ENCODE measurements around the gene OTOS.

DNA sequence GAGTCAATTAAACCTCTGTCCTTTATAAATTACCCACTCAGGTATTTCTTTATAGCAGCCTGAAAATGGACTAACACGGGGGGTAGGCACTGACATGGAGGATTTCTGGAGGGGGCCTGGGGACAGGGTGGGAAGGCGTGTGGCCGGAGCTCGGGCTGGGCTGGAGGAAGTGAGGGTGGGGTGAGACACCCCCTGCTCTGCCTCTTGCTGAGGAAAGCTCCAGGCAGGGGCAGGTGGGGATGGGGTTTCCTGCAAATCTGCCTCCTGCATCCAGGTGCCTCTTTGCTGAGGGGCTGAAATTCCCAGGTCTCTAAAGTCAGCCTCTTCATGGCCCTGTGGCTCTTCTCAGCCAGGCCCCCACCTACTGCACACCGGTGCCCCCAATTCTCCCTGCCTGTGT lies 25.7 kb upstream of the OTOS start:
- no peak for TF ChIP-seq POLR2AphosphoS5 (IDR thresholded peaks at IDR 0.05)
- TF ChIP-seq, protein P1, sequence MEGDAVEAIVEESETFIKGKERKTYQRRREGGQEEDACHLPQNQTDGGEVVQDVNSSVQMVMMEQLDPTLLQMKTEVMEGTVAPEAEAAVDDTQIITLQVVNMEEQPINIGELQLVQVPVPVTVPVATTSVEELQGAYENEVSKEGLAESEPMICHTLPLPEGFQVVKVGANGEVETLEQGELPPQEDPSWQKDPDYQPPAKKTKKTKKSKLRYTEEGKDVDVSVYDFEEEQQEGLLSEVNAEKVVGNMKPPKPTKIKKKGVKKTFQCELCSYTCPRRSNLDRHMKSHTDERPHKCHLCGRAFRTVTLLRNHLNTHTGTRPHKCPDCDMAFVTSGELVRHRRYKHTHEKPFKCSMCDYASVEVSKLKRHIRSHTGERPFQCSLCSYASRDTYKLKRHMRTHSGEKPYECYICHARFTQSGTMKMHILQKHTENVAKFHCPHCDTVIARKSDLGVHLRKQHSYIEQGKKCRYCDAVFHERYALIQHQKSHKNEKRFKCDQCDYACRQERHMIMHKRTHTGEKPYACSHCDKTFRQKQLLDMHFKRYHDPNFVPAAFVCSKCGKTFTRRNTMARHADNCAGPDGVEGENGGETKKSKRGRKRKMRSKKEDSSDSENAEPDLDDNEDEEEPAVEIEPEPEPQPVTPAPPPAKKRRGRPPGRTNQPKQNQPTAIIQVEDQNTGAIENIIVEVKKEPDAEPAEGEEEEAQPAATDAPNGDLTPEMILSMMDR (IDR thresholded peaks at IDR 0.05; ENCODE audit: poor library complexity, severe bottlenecking): no peak
- TF ChIP-seq EZH2 (IDR thresholded peaks at IDR 0.05; ENCODE audit: borderline replicate concordance, insufficient read depth, low read length, poor library complexity, severe bottlenecking): no peak
- TF ChIP-seq SMC3 (conservative IDR thresholded peaks at IDR 0.05; ENCODE audit: poor library complexity): no peak
- TF ChIP-seq, protein P2, sequence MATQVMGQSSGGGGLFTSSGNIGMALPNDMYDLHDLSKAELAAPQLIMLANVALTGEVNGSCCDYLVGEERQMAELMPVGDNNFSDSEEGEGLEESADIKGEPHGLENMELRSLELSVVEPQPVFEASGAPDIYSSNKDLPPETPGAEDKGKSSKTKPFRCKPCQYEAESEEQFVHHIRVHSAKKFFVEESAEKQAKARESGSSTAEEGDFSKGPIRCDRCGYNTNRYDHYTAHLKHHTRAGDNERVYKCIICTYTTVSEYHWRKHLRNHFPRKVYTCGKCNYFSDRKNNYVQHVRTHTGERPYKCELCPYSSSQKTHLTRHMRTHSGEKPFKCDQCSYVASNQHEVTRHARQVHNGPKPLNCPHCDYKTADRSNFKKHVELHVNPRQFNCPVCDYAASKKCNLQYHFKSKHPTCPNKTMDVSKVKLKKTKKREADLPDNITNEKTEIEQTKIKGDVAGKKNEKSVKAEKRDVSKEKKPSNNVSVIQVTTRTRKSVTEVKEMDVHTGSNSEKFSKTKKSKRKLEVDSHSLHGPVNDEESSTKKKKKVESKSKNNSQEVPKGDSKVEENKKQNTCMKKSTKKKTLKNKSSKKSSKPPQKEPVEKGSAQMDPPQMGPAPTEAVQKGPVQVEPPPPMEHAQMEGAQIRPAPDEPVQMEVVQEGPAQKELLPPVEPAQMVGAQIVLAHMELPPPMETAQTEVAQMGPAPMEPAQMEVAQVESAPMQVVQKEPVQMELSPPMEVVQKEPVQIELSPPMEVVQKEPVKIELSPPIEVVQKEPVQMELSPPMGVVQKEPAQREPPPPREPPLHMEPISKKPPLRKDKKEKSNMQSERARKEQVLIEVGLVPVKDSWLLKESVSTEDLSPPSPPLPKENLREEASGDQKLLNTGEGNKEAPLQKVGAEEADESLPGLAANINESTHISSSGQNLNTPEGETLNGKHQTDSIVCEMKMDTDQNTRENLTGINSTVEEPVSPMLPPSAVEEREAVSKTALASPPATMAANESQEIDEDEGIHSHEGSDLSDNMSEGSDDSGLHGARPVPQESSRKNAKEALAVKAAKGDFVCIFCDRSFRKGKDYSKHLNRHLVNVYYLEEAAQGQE (IDR thresholded peaks at IDR 0.05; ENCODE audit: borderline replicate concordance): no peak

Data from neural cell (in vitro differentiated cells).